Astrocyte (in vitro differentiated cells and primary cell): ENCODE data around the gene KDM4B. TPM values are rescaled to one million over a fixed set of nuclear protein-coding genes. Genes with fewer than 3 reads are reported as not detected.

Source experiments
- DNase-seq: peaks from one replicate; pipeline ENCODE4 v3.0.0-alpha.2; 2010; ENCODE audit warnings: low read depth
- FAIRE-seq: peaks from 2 replicates; lab custom pipeline; 2011; peaks lifted over from hg19 to GRCh38; lab: Jason Lieb, UNC
- H2AFZ ChIP-seq: 2 replicates; pipeline ENCODE4 v1.6.0; 2012; ENCODE audit warnings: low read depth, low read length, inconsistent platforms
- H3K27ac ChIP-seq: 2 replicates; pipeline ENCODE4 v1.5.1; 2011; ENCODE audit warnings: low read depth, low read length, inconsistent platforms
- H3K27me3 ChIP-seq: 2 replicates; pipeline ENCODE4 v1.6.0; 2011; ENCODE audit warnings: low read length, inconsistent platforms; ENCODE audit not compliant: insufficient read depth
- H3K36me3 ChIP-seq: 2 replicates; pipeline ENCODE4 v1.5.1; 2011; ENCODE audit warnings: low read length, inconsistent platforms; ENCODE audit not compliant: insufficient read depth
- H3K4me1 ChIP-seq: 2 replicates; pipeline ENCODE4 v1.5.1; 2011; ENCODE audit warnings: low read length, inconsistent platforms; ENCODE audit not compliant: insufficient read depth
- H3K4me2 ChIP-seq: 2 replicates; pipeline ENCODE4 v1.6.0; 2012; ENCODE audit warnings: low read length, inconsistent platforms
- H3K4me3 ChIP-seq: 2 replicates; pipeline ENCODE4 v1.5.1; 2011; ENCODE audit warnings: low read depth, mild to moderate bottlenecking, low read length, inconsistent platforms; ENCODE audit not compliant: insufficient read depth
- H3K79me2 ChIP-seq: 2 replicates; pipeline ENCODE4 v1.6.0; 2012; ENCODE audit warnings: mild to moderate bottlenecking, low read length, inconsistent platforms; ENCODE audit not compliant: insufficient read depth
- H3K9ac ChIP-seq: 2 replicates; pipeline ENCODE4 v1.6.0; 2012; ENCODE audit warnings: mild to moderate bottlenecking, low read length, inconsistent platforms
- H3K9me3 ChIP-seq: 2 replicates; pipeline ENCODE4 v1.5.1; 2012; ENCODE audit warnings: low read depth, mild to moderate bottlenecking, low read length, inconsistent platforms; ENCODE audit not compliant: insufficient read depth
- H4K20me1 ChIP-seq: 2 replicates; pipeline ENCODE4 v1.6.0; 2012; ENCODE audit warnings: low read length, inconsistent platforms; ENCODE audit not compliant: insufficient read depth
- H3K27ac Mint-ChIP-seq: one replicate; pipeline ENCODE4 v1.8.0; 2021; ENCODE audit warnings: mild to moderate bottlenecking, mixed read lengths; ENCODE audit not compliant: unreplicated experiment
- H3K27me3 Mint-ChIP-seq: one replicate; pipeline ENCODE4 v1.8.0; 2021; ENCODE audit warnings: low read depth, mixed read lengths; ENCODE audit not compliant: unreplicated experiment
- H3K36me3 Mint-ChIP-seq: one replicate; pipeline ENCODE4 v1.8.0; 2021; ENCODE audit warnings: low read depth, mixed read lengths; ENCODE audit not compliant: unreplicated experiment
- H3K4me1 Mint-ChIP-seq: one replicate; pipeline ENCODE4 v1.8.0; 2021; ENCODE audit warnings: low read depth, mixed read lengths; ENCODE audit not compliant: unreplicated experiment
- H3K4me3 Mint-ChIP-seq: one replicate; pipeline ENCODE4 v1.8.0; 2021; ENCODE audit warnings: mild to moderate bottlenecking, moderate library complexity, mixed read lengths; ENCODE audit not compliant: unreplicated experiment
- H3K9me3 Mint-ChIP-seq: one replicate; pipeline ENCODE4 v1.8.0; 2021; ENCODE audit warnings: mild to moderate bottlenecking, mixed read lengths; ENCODE audit not compliant: unreplicated experiment
- EZH2 ChIP-seq: IDR thresholded peaks from 2 replicates; pipeline ENCODE4 v1.6.1; 2012; ENCODE audit warnings: mild to moderate bottlenecking, low read length, inconsistent platforms; ENCODE audit not compliant: insufficient read depth
- total RNA-seq: library from RNA; stranded (reverse); gene quantifications from 2 replicates; pipeline ENCODE4 v1.2.1, GENCODE V29; 2021
- TF ChIP-seq, protein P1 (sequence below): IDR thresholded peaks from 2 replicates; pipeline ENCODE4 v1.5.1; 2011; ENCODE audit warnings: low read depth, mild to moderate bottlenecking, inconsistent platforms, low read length, moderate library complexity; ENCODE audit not compliant: insufficient read depth

Gene KDM4B
- total RNA-seq, 1 donor from 2014 or later: 55.2 TPM

DNA sequence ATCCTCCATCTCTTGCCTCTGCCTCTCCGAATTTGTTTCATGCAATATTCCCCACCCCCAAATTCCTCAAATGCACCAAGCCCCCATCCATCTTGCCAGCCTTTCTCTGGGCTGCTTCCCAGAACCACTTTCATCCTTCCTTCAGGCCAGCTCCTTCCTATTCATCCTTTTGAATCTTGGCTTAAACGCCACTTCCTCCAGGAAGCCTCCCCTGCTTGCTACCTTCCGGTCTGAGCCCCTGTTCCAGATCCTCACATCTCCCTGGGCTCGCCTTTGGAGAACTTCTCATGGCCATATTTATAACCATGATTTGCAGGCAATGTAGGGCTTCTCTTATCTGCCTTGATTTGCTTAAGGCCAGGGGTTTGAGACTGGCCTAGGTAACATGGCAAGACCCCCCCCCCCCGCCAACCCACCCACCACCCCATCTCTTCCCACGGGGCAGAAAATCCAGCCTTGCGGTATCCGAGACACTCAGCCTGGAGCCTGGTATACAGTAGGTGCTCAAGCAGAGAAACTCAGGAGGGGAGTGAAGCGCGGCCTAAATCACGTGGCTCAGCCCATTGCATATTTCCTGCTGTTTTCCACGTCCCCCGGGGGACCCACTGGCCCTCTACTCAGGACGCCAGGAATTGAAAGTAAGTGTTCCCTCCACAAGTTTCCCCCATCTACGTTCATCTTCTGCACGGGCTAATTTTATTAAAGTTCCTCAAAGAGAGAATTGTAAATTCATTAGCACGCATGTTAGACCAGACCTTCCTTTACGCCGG, 219.8 kb downstream of the KDM4B start:
- Histone ChIP-seq H3K27ac (no peak overlapping the region), H3K79me2 (no peaks in the 10 kb centered on the region), H3K36me3 (no peaks in the 10 kb centered on the region), H3K4me3 (no peak overlapping the region), H4K20me1 (no peaks in the 10 kb centered on the region), H3K4me1 (no peaks in the 10 kb centered on the region), H3K9ac (no peak overlapping the region), H2AFZ (no peak overlapping the region), H3K27me3 (no peaks in the 10 kb centered on the region), H3K9me3 (no peaks in the 10 kb centered on the region), H3K4me2 (no peak overlapping the region)
- Mint-ChIP-seq H3K4me1 (peaks cover 11% of the 10 kb centered on the region), H3K9me3 (peaks cover 6% of the 10 kb centered on the region), H3K36me3 (peaks cover 5% of the 10 kb centered on the region), H3K27ac (no peak overlapping the region), H3K27me3 (peaks cover 4% of the 10 kb centered on the region), H3K4me3 (no peak overlapping the region)
- DNase-seq (no peak), FAIRE-seq (no peak)
- TF ChIP-seq EZH2: no peak
- TF ChIP-seq, protein P1, sequence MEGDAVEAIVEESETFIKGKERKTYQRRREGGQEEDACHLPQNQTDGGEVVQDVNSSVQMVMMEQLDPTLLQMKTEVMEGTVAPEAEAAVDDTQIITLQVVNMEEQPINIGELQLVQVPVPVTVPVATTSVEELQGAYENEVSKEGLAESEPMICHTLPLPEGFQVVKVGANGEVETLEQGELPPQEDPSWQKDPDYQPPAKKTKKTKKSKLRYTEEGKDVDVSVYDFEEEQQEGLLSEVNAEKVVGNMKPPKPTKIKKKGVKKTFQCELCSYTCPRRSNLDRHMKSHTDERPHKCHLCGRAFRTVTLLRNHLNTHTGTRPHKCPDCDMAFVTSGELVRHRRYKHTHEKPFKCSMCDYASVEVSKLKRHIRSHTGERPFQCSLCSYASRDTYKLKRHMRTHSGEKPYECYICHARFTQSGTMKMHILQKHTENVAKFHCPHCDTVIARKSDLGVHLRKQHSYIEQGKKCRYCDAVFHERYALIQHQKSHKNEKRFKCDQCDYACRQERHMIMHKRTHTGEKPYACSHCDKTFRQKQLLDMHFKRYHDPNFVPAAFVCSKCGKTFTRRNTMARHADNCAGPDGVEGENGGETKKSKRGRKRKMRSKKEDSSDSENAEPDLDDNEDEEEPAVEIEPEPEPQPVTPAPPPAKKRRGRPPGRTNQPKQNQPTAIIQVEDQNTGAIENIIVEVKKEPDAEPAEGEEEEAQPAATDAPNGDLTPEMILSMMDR: no peak

DNA sequence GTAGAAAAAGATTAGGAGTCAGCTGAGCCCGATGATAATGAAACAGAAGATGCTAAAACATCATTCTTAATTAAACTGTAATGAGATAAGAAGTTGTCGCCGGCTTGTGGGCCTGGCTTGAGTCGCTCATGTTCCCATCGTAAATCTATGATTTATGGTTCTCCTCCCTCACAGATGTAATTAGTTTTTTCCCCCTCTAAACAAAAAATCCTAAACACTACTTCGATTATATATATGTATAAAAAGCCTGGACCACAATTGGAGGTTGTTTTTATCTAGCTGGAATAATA, 220.3 kb downstream of the KDM4B start:
- no peak overlapping the region for H3K4me3 Mint-ChIP-seq
- H3K36me3 Mint-ChIP-seq: peaks cover 5% of the 10 kb centered on the region
- no peak for TF ChIP-seq EZH2
- TF ChIP-seq, protein P1: no peak
- DNase-seq: no peak
- Histone ChIP-seq H3K9me3 (no peaks in the 10 kb centered on the region), H3K27ac (no peak overlapping the region), H3K4me2 (no peak overlapping the region), H4K20me1 (no peaks in the 10 kb centered on the region), H3K27me3 (no peaks in the 10 kb centered on the region), H3K79me2 (no peaks in the 10 kb centered on the region), H3K9ac (no peak overlapping the region), H2AFZ (no peak overlapping the region), H3K4me3 (no peak overlapping the region), H3K4me1 (no peaks in the 10 kb centered on the region), H3K36me3 (no peaks in the 10 kb centered on the region)
- H3K9me3 Mint-ChIP-seq: peaks cover 6% of the 10 kb centered on the region
- H3K27ac Mint-ChIP-seq: no peak overlapping the region
- peaks cover 4% of the 10 kb centered on the region for H3K27me3 Mint-ChIP-seq
- FAIRE-seq: no peak
- peaks cover 11% of the 10 kb centered on the region for H3K4me1 Mint-ChIP-seq

DNA sequence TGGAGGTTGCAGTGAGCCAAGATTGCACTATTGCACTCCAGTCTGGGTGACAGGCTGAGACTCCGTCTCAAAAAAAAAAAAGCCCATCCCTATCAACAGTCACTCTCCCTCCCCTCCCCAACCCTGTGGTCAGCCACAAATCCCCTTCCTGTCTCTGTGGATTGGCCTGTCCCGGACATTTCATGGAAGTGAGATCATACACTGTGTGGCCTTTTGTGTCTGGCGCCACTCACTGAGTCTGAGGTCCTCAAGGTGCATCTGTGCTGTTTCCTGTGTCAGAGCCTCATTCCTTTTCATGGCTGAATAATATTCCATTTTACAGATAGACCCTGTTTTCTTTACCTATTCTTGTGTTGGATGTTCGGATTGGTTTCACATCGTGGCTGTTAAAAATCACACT, 222.2 kb downstream of the KDM4B start:
- DNase-seq (peak; percentile 40), FAIRE-seq (no peak)
- no peaks in the 10 kb centered on the region for H3K36me3 ChIP-seq
- Mint-ChIP-seq H3K9me3 (peaks cover 6% of the 10 kb centered on the region), H3K36me3 (peaks cover 7% of the 10 kb centered on the region), H3K27ac (no peak overlapping the region), H3K4me1 (peaks cover 11% of the 10 kb centered on the region), H3K4me3 (no peak overlapping the region), H3K27me3 (peaks cover 3% of the 10 kb centered on the region)
- H3K4me3 ChIP-seq: no peak overlapping the region
- no peaks in the 10 kb centered on the region for H3K79me2 ChIP-seq
- H3K9me3 ChIP-seq: no peaks in the 10 kb centered on the region
- no peak overlapping the region for H3K27ac ChIP-seq
- no peak overlapping the region for H2AFZ ChIP-seq
- no peak overlapping the region for H3K4me2 ChIP-seq
- no peak overlapping the region for H3K9ac ChIP-seq
- TF ChIP-seq EZH2: no peak
- TF ChIP-seq, protein P1: no peak
- no peaks in the 10 kb centered on the region for H4K20me1 ChIP-seq
- H3K4me1 ChIP-seq: no peaks in the 10 kb centered on the region
- H3K27me3 ChIP-seq: no peaks in the 10 kb centered on the region
